ENCODE data around the gene AP1G1. TPM values are rescaled to one million over a fixed set of nuclear protein-coding genes. Genes with fewer than 3 reads are reported as not detected.

AP1G1 gene
- polyA plus RNA-seq, 4 donors: 17.6 to 66.8 (median 22.2) TPM

DNA sequence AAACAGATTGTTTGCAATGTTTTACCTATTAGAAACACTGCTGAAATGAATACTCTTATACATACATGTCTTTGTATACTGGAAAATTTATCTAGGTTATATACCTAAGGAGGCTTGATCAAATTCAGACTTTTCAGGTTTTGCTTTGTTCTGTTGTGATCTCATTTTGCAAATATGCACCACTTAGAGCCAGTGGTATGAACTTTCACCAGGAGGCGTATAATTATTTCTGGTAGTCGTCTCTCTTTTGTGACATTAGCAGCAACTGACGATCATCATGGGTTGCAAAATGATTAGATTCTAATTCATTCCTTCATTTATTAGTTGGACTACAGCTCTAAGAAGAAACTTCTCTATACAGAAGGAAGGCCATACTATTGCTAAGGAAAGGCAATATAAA lies 26.9 kb downstream of the AP1G1 start:
- no peak for FAIRE-seq

DNA sequence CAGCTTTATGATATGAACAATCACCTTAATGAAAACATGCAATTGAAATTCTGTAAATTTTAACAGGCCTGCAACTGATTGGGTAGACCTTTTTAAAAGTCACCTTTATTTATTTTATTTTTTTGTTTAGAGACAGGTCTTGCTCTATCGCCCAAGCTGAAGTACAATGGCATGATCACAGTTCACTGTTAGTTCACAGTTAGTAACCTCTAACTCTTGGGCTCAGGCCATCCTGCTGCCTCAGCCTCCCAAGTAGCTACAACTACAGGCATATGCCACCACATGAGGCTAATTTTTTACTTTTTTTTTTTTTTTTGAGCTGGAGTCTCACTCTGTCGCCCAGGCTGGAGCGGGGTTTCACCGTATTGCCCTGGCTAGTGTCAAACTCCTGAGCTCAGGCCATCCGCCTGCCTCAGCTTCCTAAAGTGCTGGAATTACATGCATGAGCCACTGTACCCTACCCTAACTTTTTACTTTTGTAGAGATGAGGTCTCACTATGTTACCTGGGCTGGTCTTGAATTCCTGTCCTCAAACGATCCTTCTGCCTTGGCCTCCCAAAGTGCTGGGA lies 28.0 kb downstream of the AP1G1 start:
- WGBS, 3 donors: 94 to 96% (median 95%) methylated on average over 6 of the region's 6 CpGs
- Histone ChIP-seq H3K4me3 (ENCODE audit: low read depth in 1 of 3, low read length in 3 of 3) (no peak overlapping the region), H3K27ac (ENCODE audit: low read depth in 1 of 3, low read length in 2 of 3) (no peak overlapping the region), H3K27me3 (ENCODE audit: control insufficient read depth in 3 of 3, insufficient read depth in 3 of 3, low read length in 3 of 3) (no peaks in the 10 kb centered on the region), H3K36me3 (ENCODE audit: control insufficient read depth in 3 of 3, insufficient read depth in 2 of 3, low read depth in 1 of 3, low read length in 3 of 3) (peaks cover 2 to 36% (median 7%) of the 10 kb centered on the region in 3 donors), H3K4me1 (ENCODE audit: control insufficient read depth in 3 of 3, insufficient read depth in 2 of 3, low read depth in 1 of 3, low read length in 2 of 3) (no peaks in the 10 kb centered on the region), H3K9me3 (ENCODE audit: control insufficient read depth in 2 of 2, insufficient read depth in 1 of 2, low read depth in 1 of 2, low read length in 1 of 2) (no peaks in the 10 kb centered on the region)
- DNase-seq (no peak), FAIRE-seq (no peak)

More for the DNA sequence above, 26.9 kb downstream of the AP1G1 start:
- H3K27me3 ChIP-seq (ENCODE audit: control insufficient read depth in 3 of 3, insufficient read depth in 3 of 3, low read length in 3 of 3): no peaks in the 10 kb centered on the region
- H3K27ac ChIP-seq (ENCODE audit: low read depth in 1 of 3, low read length in 2 of 3): no peak overlapping the region
- 26 to 42% (median 28%) methylated on average over 3 of the region's 3 CpGs for WGBS, 3 donors
- DNase-seq: no peak
- no peaks in the 10 kb centered on the region for H3K4me1 ChIP-seq (ENCODE audit: control insufficient read depth in 3 of 3, insufficient read depth in 2 of 3, low read depth in 1 of 3, low read length in 2 of 3)
- H3K4me3 ChIP-seq (ENCODE audit: low read depth in 1 of 3, low read length in 3 of 3): no peak overlapping the region
- no peaks in the 10 kb centered on the region for H3K9me3 ChIP-seq (ENCODE audit: control insufficient read depth in 2 of 2, insufficient read depth in 1 of 2, low read depth in 1 of 2, low read length in 1 of 2)
- peaks cover 2 to 43% (median 7%) of the 10 kb centered on the region in 3 donors for H3K36me3 ChIP-seq (ENCODE audit: control insufficient read depth in 3 of 3, insufficient read depth in 2 of 3, low read depth in 1 of 3, low read length in 3 of 3)

DNA sequence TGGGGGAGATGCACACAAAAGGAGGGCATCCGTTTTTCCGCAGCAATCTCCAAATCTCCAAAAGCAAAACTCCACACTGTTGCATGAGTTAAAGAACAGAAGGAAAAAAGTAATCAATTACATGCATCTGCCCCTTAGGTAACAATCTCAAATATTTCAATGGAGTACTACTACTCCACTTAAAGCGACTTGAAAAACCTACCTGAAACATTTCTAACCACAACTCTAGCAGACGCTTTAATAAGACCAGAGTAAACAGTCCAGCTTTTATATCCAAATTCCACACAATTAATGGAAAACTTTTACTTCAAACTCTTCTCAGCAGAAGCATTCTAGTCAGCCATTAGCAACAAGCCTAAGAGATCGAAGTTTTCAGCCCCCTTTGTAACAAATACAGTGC lies 29.9 kb downstream of the AP1G1 start:
- Histone ChIP-seq H3K4me3 (ENCODE audit: low read depth in 1 of 3, low read length in 3 of 3) (no peak overlapping the region), H3K36me3 (ENCODE audit: control insufficient read depth in 3 of 3, insufficient read depth in 2 of 3, low read depth in 1 of 3, low read length in 3 of 3) (peaks cover 7 to 36% (median 7%) of the 10 kb centered on the region in 3 donors), H3K27ac (ENCODE audit: low read depth in 1 of 3, low read length in 2 of 3) (no peak overlapping the region), H3K27me3 (ENCODE audit: control insufficient read depth in 3 of 3, insufficient read depth in 3 of 3, low read length in 3 of 3) (no peaks in the 10 kb centered on the region), H3K9me3 (ENCODE audit: control insufficient read depth in 2 of 2, insufficient read depth in 1 of 2, low read depth in 1 of 2, low read length in 1 of 2) (no peaks in the 10 kb centered on the region), H3K4me1 (ENCODE audit: control insufficient read depth in 3 of 3, insufficient read depth in 2 of 3, low read depth in 1 of 3, low read length in 2 of 3) (no peaks in the 10 kb centered on the region)
- FAIRE-seq: no peak
- WGBS, 3 donors: 84 to 92% (median 87%) methylated on average over 5 of the region's 5 CpGs
- no peak for DNase-seq

DNA sequence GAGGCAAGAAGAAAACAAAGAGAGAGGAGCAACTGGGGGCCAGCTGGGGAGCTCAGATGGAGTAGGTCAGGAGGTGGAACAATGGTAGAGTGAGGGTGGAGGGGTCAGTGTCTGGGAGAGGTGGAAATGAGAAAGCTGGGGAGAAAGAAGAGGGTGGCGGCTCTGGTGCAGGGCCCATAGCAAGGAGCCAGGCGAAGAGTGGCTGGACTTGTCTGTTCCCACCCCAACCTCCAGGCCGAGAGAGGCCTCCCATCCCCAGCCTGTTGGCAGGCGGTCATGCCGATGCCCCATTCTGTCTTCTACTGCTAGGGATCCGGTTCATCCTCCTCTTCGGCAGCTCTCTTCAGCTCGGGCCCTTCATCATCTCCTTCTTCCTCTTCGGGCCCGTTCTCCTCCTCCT lies 31.3 kb downstream of the AP1G1 start:
- FAIRE-seq (no peak), DNase-seq (no peak)
- H3K27me3 ChIP-seq (ENCODE audit: control insufficient read depth in 3 of 3, insufficient read depth in 3 of 3, low read length in 3 of 3): no peaks in the 10 kb centered on the region
- H3K4me3 ChIP-seq (ENCODE audit: low read depth in 1 of 3, low read length in 3 of 3): no peak overlapping the region
- WGBS, 3 donors: 96% methylated on average over 10 of the region's 10 CpGs
- peaks cover 7 to 42% (median 10%) of the 10 kb centered on the region in 3 donors for H3K36me3 ChIP-seq (ENCODE audit: control insufficient read depth in 3 of 3, insufficient read depth in 2 of 3, low read depth in 1 of 3, low read length in 3 of 3)
- H3K27ac ChIP-seq (ENCODE audit: low read depth in 1 of 3, low read length in 2 of 3): no peak overlapping the region
- H3K9me3 ChIP-seq (ENCODE audit: control insufficient read depth in 2 of 2, insufficient read depth in 1 of 2, low read depth in 1 of 2, low read length in 1 of 2): no peaks in the 10 kb centered on the region
- no peaks in the 10 kb centered on the region for H3K4me1 ChIP-seq (ENCODE audit: control insufficient read depth in 3 of 3, insufficient read depth in 2 of 3, low read depth in 1 of 3, low read length in 2 of 3)

DNA sequence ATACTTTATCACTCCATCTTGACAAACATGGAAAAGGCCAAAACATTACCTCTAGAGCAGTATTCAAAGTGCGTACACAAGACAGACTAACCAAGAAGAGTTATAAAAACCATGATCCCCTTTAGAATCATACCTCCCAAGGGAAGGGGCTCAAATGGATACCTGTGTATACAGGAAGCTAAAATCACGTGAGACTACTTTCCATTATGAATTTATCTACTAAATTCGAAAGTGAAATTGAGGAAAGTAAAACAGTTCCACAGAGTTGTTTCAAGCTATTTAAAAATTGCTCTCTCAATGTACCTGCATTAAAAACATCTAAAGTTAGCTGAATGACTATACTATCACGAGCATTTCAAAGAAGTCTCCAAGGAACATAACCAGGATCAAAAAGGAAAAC lies 32.7 kb downstream of the AP1G1 start:
- WGBS, 3 donors: 73 to 79% (median 75%) methylated on average over 4 of the region's 4 CpGs
- no peak for FAIRE-seq

DNA sequence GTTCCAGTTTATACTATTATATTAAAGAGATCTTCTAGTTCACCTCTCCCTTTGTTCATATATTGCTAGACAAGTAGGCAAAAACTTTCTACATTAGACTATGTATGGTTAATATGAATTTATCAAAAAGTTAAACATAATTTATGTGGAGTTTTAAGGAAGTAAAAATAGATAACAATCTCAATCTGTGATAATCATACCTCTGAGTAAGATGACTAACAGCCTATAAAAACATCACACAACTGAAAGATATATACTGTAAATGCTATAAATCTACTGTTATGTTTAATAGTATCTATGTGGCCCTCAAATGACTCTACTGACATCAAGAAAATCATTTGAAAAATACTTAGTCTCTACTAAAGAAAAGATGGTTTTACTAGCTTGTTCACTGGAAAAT lies 37.1 kb downstream of the AP1G1 start:
- Histone ChIP-seq H3K27me3 (ENCODE audit: control insufficient read depth in 3 of 3, insufficient read depth in 3 of 3, low read length in 3 of 3) (no peaks in the 10 kb centered on the region), H3K36me3 (ENCODE audit: control insufficient read depth in 3 of 3, insufficient read depth in 2 of 3, low read depth in 1 of 3, low read length in 3 of 3) (peaks cover 7 to 26% (median 21%) of the 10 kb centered on the region in 3 donors), H3K4me3 (ENCODE audit: low read depth in 1 of 3, low read length in 3 of 3) (no peak overlapping the region), H3K27ac (ENCODE audit: low read depth in 1 of 3, low read length in 2 of 3) (no peak overlapping the region), H3K4me1 (ENCODE audit: control insufficient read depth in 3 of 3, insufficient read depth in 2 of 3, low read depth in 1 of 3, low read length in 2 of 3) (no peaks in the 10 kb centered on the region), H3K9me3 (ENCODE audit: control insufficient read depth in 2 of 2, insufficient read depth in 1 of 2, low read depth in 1 of 2, low read length in 1 of 2) (no peaks in the 10 kb centered on the region)
- no peak for DNase-seq
- FAIRE-seq: no peak

More for the DNA sequence above, 32.7 kb downstream of the AP1G1 start:
- H3K4me1 ChIP-seq (ENCODE audit: control insufficient read depth in 3 of 3, insufficient read depth in 2 of 3, low read depth in 1 of 3, low read length in 2 of 3): no peaks in the 10 kb centered on the region
- H3K4me3 ChIP-seq (ENCODE audit: low read depth in 1 of 3, low read length in 3 of 3): no peak overlapping the region
- peaks cover 8 to 44% (median 10%) of the 10 kb centered on the region in 3 donors for H3K36me3 ChIP-seq (ENCODE audit: control insufficient read depth in 3 of 3, insufficient read depth in 2 of 3, low read depth in 1 of 3, low read length in 3 of 3)
- no peaks in the 10 kb centered on the region for H3K9me3 ChIP-seq (ENCODE audit: control insufficient read depth in 2 of 2, insufficient read depth in 1 of 2, low read depth in 1 of 2, low read length in 1 of 2)
- no peaks in the 10 kb centered on the region for H3K27me3 ChIP-seq (ENCODE audit: control insufficient read depth in 3 of 3, insufficient read depth in 3 of 3, low read length in 3 of 3)
- no peak overlapping the region for H3K27ac ChIP-seq (ENCODE audit: low read depth in 1 of 3, low read length in 2 of 3)
- DNase-seq: no peak

DNA sequence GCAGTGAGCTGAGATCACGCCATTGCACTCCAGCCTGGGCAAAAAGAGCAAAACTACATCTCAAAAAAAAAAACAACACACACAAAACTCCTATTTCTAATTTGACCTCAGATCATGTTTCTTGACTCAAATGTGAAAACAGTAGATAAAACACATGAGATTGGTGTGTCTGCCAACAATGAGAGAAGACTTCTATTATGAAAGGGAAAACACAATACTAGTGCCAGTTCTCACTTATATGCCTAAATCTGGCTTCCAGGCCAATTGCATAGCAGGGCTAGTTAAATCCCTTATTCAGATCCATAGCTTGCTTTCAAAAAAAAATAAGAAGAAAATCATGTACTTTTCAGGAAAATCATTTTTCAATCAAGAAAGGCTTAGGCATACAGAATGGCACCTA lies 39.4 kb downstream of the AP1G1 start:
- Histone ChIP-seq H3K27me3 (ENCODE audit: control insufficient read depth in 3 of 3, insufficient read depth in 3 of 3, low read length in 3 of 3) (no peaks in the 10 kb centered on the region), H3K4me1 (ENCODE audit: control insufficient read depth in 3 of 3, insufficient read depth in 2 of 3, low read depth in 1 of 3, low read length in 2 of 3) (no peaks in the 10 kb centered on the region), H3K9me3 (ENCODE audit: control insufficient read depth in 2 of 2, insufficient read depth in 1 of 2, low read depth in 1 of 2, low read length in 1 of 2) (no peaks in the 10 kb centered on the region), H3K36me3 (ENCODE audit: control insufficient read depth in 3 of 3, insufficient read depth in 2 of 3, low read depth in 1 of 3, low read length in 3 of 3) (peaks cover 7 to 29% (median 24%) of the 10 kb centered on the region in 3 donors), H3K27ac (ENCODE audit: low read depth in 1 of 3, low read length in 2 of 3) (no peak overlapping the region), H3K4me3 (ENCODE audit: low read depth in 1 of 3, low read length in 3 of 3) (no peak overlapping the region)
- WGBS, 3 donors: 94 to 100% (median 100%) methylated on average over 1 of the region's 1 CpG
- FAIRE-seq: no peak
- DNase-seq: no peak

DNA sequence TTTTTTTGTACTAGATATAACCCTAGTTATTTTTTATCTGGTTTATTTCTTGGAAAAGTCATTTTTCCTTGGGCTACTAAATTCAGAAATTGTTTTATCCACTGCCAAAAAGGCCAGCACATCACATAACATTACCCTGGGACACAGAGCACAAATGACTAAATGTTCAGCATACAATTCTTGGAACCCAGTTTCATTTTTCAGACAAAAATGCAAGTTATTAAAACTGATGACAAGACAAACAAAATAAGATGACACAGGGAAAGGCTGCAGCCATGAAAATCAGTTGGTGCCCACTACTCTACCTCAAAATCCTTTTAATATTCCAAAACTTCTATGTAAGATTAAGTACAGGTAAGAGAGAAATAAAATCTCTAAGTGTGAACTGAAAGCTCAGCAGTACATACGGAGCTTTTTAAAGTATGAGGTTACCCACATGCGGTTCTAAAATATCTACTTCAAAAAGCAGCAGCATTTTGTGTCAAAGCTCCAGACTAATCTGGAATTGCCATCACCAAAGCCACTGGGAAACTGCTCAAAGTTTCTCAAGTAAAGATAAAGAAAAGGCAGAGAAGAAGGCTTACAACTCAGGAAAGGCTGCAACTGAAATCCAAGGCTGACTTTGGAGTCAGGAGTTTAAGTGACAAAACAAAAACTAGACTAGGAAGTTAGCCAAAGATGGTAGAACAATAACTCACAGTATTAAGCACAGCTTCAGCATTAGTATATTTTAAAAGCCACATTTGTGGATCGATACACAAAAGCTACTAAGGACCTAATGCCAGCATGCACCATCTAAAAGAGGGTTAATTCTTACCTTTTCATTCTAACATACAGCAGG lies 41.4 kb downstream of the AP1G1 start:
- no peak overlapping the region for H3K4me3 ChIP-seq (ENCODE audit: low read depth in 1 of 3, low read length in 3 of 3)
- 84 to 93% (median 84%) methylated on average over 3 of the region's 3 CpGs for WGBS, 3 donors
- H3K27ac ChIP-seq (ENCODE audit: low read depth in 1 of 3, low read length in 2 of 3): no peak overlapping the region
- no peaks in the 10 kb centered on the region for H3K4me1 ChIP-seq (ENCODE audit: control insufficient read depth in 3 of 3, insufficient read depth in 2 of 3, low read depth in 1 of 3, low read length in 2 of 3)
- H3K9me3 ChIP-seq (ENCODE audit: control insufficient read depth in 2 of 2, insufficient read depth in 1 of 2, low read depth in 1 of 2, low read length in 1 of 2): no peaks in the 10 kb centered on the region
- no peak for FAIRE-seq
- no peak for DNase-seq
- no peaks in the 10 kb centered on the region for H3K27me3 ChIP-seq (ENCODE audit: control insufficient read depth in 3 of 3, insufficient read depth in 3 of 3, low read length in 3 of 3)
- peaks cover 4 to 25% (median 23%) of the 10 kb centered on the region in 3 donors for H3K36me3 ChIP-seq (ENCODE audit: control insufficient read depth in 3 of 3, insufficient read depth in 2 of 3, low read depth in 1 of 3, low read length in 3 of 3)
